Stimulated activated naive CD8-positive, alpha-beta T cell treated with anti-CD3 and anti-CD28 coated beads, Interleukin-15, Interleukin-2, amounts not matched to agents 100 U/mL and 50 U/mL, for 24 hours (primary cell): Measurements from ENCODE around the gene MBIP.

Experiments used
- ATAC-seq: fragments of 150-1000 bp; cut with Tn5 transposase; one replicate; pipeline ENCODE4 v1.10.0; 2021
- DNase-seq: peaks from one replicate; pipeline ENCODE4 v3.0.0; 2021

The MBIP gene

GRCh38 chr14:36313206-36313605 is 7.2 kb downstream of the MBIP start:
- DNase-seq (no peak), ATAC-seq (no peak)

GRCh38 chr14:36306836-36307235 is 13.6 kb downstream of the MBIP start:
- DNase-seq (no peak), ATAC-seq (no peak)

DNA sequence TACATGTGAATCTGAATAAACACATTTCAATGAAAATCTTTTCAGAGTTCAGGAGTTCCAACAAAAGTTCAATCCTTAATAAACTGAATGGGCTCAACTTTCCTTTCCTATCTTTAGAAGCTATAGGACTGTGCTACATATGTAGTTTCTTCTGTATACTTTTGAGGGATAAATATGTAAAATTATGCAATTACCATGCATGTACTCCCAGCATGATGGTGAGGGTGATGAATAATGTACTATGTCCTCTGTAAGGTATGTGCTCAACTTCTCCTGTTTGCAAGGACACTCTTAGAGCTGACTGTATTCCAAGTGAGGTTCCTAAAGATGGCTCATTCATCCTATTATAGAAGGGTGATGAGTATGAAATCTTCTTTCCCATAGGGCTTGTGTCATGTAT is 15.5 kb downstream of the MBIP start:
- no peak for DNase-seq
- no peak for ATAC-seq

DNA sequence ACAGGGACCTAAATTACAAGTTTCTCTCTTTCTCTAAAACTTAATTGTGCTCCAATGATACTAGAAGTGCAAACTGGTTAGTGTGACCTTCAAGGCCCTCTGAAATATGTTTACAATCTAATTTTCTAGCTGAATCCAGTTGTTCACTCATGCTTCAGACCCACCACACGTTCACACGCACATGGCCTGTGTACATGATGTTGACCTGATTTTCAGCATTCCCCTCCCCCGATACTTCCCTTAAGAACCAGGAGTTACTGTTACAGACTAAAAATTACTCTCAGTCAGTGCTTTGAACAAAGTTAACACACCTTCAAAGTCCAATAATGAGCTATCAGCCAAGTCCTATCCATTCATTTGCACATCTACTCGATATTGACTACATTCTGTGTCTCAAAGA is 16.5 kb downstream of the MBIP start:
- ATAC-seq, result no peak
- no peak for DNase-seq

- DNase-seq (no peak), ATAC-seq (no peak)
These were observed 17.6 kb downstream of the MBIP start for GRCh38 chr14:36302823-36303222.

- DNase-seq, result no peak
- no peak for ATAC-seq
These were observed 19.3 kb downstream of the MBIP start for GRCh38 chr14:36301159-36301558.

GRCh38 chr14:36300337-36300736 is 20.1 kb downstream of the MBIP start:
- DNase-seq (no peak), ATAC-seq (no peak)

- ATAC-seq, result no peak
- DNase-seq, result no peak
These were observed 24.5 kb downstream of the MBIP start for GRCh38 chr14:36295642-36296627.

GRCh38 chr14:36294543-36294942 is 25.9 kb downstream of the MBIP start:
- DNase-seq (no peak), ATAC-seq (no peak)

DNA sequence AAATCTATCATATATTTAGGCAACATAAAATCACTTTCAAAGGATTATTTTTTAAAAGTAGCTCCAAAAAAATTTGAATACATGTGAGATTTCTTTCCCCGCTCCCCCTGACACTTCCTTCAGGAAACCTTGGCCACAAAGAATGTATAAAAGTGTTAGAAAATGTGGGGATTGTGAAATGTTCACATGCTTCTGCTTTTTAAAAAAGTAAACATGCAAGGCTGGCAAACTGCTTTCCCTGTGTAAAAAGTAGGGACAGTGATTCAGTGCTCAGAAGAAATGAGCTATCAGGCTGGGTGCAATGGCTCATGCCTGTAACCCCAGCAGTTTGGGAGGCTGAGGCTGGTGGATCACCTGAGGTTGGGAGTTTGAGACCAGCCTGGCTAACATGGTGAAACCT is 26.6 kb downstream of the MBIP start:
- no peak for DNase-seq

DNA sequence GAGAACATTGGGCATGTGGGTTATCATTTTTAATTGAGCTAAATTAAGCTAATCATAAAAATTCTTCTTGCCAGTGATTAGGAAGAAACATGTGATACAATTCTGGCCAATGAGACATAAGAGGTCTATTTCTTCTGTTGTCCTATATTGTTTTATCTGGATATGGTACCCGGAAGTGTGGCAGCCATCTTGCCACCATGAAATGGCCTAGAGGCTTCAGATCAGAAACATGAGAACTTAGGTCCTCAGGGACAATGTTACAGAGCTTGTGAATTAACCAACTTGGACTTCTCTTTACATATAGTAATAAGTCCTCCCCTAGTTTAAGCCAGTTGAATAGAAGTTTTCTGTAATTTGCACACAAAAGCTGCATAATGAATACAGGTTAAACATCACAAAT is 30.5 kb downstream of the MBIP start:
- no peak for ATAC-seq
- no peak for DNase-seq

More for the DNA sequence above, 26.6 kb downstream of the MBIP start:
- ATAC-seq, result no peak

DNA sequence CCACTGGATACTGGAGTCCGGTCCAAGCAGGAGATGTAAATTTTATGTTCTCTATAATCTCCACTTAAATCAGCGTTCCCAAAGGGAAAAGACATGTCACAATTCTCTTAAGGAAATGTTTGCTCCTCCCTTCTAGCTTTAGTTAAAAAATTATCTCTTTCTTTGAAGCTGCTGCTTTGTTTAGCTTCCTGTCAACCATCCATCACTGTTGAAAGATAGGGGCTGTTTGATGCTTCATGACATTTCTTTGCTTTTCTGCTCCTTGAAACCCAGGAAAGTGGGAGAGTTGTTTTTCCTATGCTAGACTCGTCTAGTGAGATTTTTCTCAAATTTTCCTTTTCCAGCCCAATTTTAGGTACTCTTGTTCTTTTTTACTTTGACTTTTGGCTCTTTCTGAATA is 31.9 kb downstream of the MBIP start:
- ATAC-seq (no peak), DNase-seq (no peak)

GRCh38 chr14:36284971-36285595 is 35.4 kb downstream of the MBIP start:
- no peak for ATAC-seq

DNA sequence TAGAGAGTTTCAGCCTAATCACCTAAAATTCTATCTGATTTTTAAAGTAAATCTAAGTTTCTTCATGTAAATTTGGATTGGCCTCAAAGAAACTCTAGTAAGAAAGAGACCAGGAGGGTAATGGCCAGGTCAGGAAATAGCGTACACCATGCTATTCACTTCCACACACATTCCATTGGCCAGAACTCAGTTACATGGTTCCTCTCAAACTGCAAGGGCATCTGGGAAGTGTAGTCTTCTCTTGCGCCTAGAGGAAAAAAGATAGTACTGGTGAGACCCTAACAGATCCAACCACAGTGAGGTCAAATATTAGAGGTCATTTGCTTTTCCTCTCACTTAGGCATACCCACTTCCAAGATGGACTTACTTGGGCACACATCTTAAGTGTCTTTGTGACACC is 39.1 kb downstream of the MBIP start:
- no peak for DNase-seq
- no peak for ATAC-seq

More at GRCh38 chr14:36284971-36285595, 35.4 kb downstream of the MBIP start:
- no peak for DNase-seq

GRCh38 chr14:36279306-36280190 is 40.9 kb downstream of the MBIP start:
- ATAC-seq (no peak), DNase-seq (no peak)

DNA sequence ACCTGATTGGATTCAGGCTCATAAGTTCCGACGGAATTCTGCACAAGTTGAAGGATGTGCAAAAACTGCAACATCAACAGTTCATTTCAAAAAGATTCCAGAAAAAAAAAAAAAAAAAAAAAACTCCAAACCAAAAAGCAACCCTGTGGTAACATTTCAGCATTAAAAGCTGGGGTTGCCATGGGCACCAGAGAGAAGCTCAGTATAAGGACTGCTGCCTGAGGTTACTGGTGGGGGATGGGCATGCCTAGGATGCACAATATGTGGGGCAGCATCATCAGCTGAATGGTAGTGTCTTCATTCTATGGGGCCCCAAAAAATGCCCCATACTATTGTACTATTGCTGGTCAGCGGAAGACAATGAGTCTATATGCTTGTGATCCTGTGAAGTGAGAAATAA is 44.7 kb downstream of the MBIP start:
- DNase-seq (no peak), ATAC-seq (no peak)

- ATAC-seq (peak; percentile 82), DNase-seq (peak; percentile 18)
These were observed 48.2 kb downstream of the MBIP start for GRCh38 chr14:36271939-36272907.

GRCh38 chr14:36271222-36271621 is 49.2 kb downstream of the MBIP start:
- DNase-seq (no peak), ATAC-seq (no peak)

DNA sequence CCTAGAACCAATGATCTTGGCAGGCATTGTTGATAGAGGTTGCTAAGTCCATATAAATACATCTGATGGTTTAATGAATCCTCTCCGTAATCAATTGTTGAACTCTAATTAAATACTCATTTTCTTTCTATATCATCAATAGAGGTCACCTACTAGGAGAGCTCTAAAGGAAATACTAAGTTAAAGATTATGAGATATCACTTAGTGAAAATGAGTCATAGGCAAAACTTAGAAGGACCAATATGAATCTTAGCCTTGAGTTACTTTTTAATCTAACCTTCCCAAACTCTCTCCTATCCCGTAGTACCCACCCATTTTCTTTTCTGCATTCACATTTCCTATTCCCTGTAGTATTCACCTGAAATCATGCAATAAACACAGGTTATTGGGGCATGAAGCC is 50.2 kb downstream of the MBIP start:
- no peak for DNase-seq
- no peak for ATAC-seq

GRCh38 chr14:36268121-36268520 is 52.3 kb downstream of the MBIP start:
- DNase-seq (no peak), ATAC-seq (no peak)

DNA sequence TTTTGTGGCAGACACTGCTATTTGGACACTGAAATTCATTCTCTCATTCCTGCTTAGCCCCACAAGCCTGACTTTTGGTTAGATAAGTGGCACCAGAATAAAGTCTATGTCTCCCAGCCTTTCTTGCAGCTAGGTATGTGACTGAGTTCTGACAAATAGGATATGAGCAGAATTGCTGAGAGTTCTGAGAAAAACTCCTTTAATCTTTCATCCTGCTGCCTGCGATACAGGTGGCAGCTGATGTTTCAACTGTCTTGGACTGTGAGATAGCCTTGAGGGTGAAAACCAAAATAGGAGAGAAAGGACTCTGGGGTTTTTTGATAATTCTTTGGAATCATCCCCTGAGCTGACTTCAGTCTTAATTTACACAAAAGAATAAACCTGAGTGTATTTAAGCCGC is 55.8 kb downstream of the MBIP start:
- DNase-seq (no peak), ATAC-seq (no peak)
